Neuronal stem cell (in vitro differentiated cells): ENCODE measurements around the gene ASMTL.
A peak's percentile ranks its signal among the peaks of the same experiment; 100 is the strongest.

Experiments used
- DNase-seq: peaks from one replicate; pipeline ENCODE4 v3.0.0-alpha.2; 2013; ENCODE audit warnings: low spot score
- H2AFZ ChIP-seq: one replicate; pipeline ENCODE4 v1.6.1; 2013; ENCODE audit warnings: mild to moderate bottlenecking, low read length, inconsistent platforms
- H2AK5ac ChIP-seq: 2 replicates; pipeline ENCODE4 v1.6.1; 2013; ENCODE audit warnings: low read depth, mild to moderate bottlenecking, inconsistent platforms, low read length, moderate library complexity, mixed read lengths
- H2BK120ac ChIP-seq: 2 replicates; pipeline ENCODE4 v1.6.1; 2013; ENCODE audit warnings: low read depth, mild to moderate bottlenecking, inconsistent platforms, low read length, moderate library complexity, mixed read lengths
- H2BK12ac ChIP-seq: one replicate; pipeline ENCODE4 v1.6.1; 2013; ENCODE audit warnings: low read length, inconsistent platforms
- H2BK15ac ChIP-seq: 2 replicates; pipeline ENCODE4 v1.6.1; 2013; ENCODE audit warnings: mild to moderate bottlenecking, low read length, inconsistent platforms, mixed read lengths
- H2BK5ac ChIP-seq: one replicate; pipeline ENCODE4 v1.6.1; 2013; ENCODE audit warnings: inconsistent platforms, mild to moderate bottlenecking, low read length, moderate library complexity
- H3K14ac ChIP-seq: one replicate; pipeline ENCODE4 v1.6.1; 2013; ENCODE audit warnings: low read length, inconsistent platforms
- H3K18ac ChIP-seq: 2 replicates; pipeline ENCODE4 v1.6.1; 2013; ENCODE audit warnings: low read length, inconsistent platforms
- H3K23ac ChIP-seq: 2 replicates; pipeline ENCODE4 v1.6.1; 2013; ENCODE audit warnings: low read depth, mild to moderate bottlenecking, mixed read lengths, low read length, inconsistent platforms; ENCODE audit not compliant: poor library complexity
- H3K27ac ChIP-seq: replicated peaks from 3 replicates; pipeline ENCODE4 v1.5.1; 2013; ENCODE audit warnings: low read length, inconsistent platforms
- H3K27me3 ChIP-seq, 3 experiments: 2 replicates each; pipeline ENCODE4 v1.6.1; 2013; ENCODE audit warnings: low read length in 3 of 3, mild to moderate bottlenecking in 2 of 3, inconsistent platforms in 1 of 3, low read depth in 1 of 3, mixed read lengths in 1 of 3, moderate library complexity in 1 of 3; ENCODE audit not compliant: control insufficient read depth in 3 of 3, insufficient read depth in 3 of 3
- H3K36me3 ChIP-seq, 2 donors: replicated peaks in 1 of 2; 2 replicates each; pipeline ENCODE4 v1.6.1; 2013; ENCODE audit warnings: low read length in 2 of 2; ENCODE audit not compliant: control insufficient read depth in 2 of 2, insufficient read depth in 2 of 2
- H3K4ac ChIP-seq: 2 replicates; pipeline ENCODE4 v1.6.1; 2013; ENCODE audit warnings: inconsistent platforms, mild to moderate bottlenecking, low read length, moderate library complexity
- H3K4me1 ChIP-seq, 2 donors: 1 replicate in 1 of 2; 2 replicates in 1 of 2; pipeline ENCODE4 v1.6.1; 2013; ENCODE audit warnings: low read length in 2 of 2, low read depth in 1 of 2; ENCODE audit not compliant: control insufficient read depth in 2 of 2, insufficient read depth in 1 of 2
- H3K4me2 ChIP-seq: one replicate; pipeline ENCODE4 v1.6.1; 2013; ENCODE audit warnings: mild to moderate bottlenecking, low read length, inconsistent platforms; ENCODE audit not compliant: insufficient read depth, poor library complexity, severe bottlenecking
- H3K4me3 ChIP-seq, 2 donors: 2 replicates each; pipeline ENCODE4 v1.5.1; 2013; ENCODE audit warnings: low read length in 2 of 2, mild to moderate bottlenecking in 2 of 2, inconsistent platforms in 1 of 2, moderate library complexity in 1 of 2
- H3K79me1 ChIP-seq: one replicate; pipeline ENCODE4 v1.6.1; 2013; ENCODE audit warnings: low read depth, mild to moderate bottlenecking, inconsistent platforms, low read length, moderate library complexity
- H3K9ac ChIP-seq: one replicate; pipeline ENCODE4 v1.6.1; 2013; ENCODE audit warnings: mild to moderate bottlenecking, low read depth, low read length, inconsistent platforms; ENCODE audit not compliant: poor library complexity
- H3K9me3 ChIP-seq, 2 donors: replicated peaks in 1 of 2; 2 replicates each; pipeline versions ENCODE3 to v1.6.1; 2013; ENCODE audit warnings: low read length in 2 of 2, mild to moderate bottlenecking in 2 of 2, inconsistent platforms in 1 of 2, low read depth in 1 of 2, mixed read lengths in 1 of 2, moderate library complexity in 1 of 2; ENCODE audit not compliant: control insufficient read depth in 2 of 2, insufficient read depth in 1 of 2
- H4K8ac ChIP-seq: one replicate; pipeline ENCODE4 v1.6.1; 2013; ENCODE audit warnings: low read depth, mild to moderate bottlenecking, inconsistent platforms, low read length, moderate library complexity
- H4K91ac ChIP-seq: one replicate; pipeline ENCODE4 v1.6.1; 2013; ENCODE audit warnings: low read length, low read depth, mild to moderate bottlenecking, inconsistent platforms; ENCODE audit not compliant: poor library complexity
- WGBS, 2 donors: extraction: QIAGEN DNeasy Blood & Tissue Kit; methylation state at CpG; one replicate each; pipeline ENCODE4 v1.1.7; 2013; ENCODE audit warnings: missing lambda C conversion rate in 2 of 2, mixed read lengths in 1 of 2; ENCODE audit not compliant: insufficient read length in 2 of 2, insufficient replicate concordance in 1 of 2; ENCODE audit errors: extremely low coverage in 2 of 2; 5-methylcytosine and 5-hydroxymethylcytosine counted together

The ASMTL gene

GRCh38 chrX:1359477-1359873, 93.2 kb downstream of the ASMTL start:
- H4K91ac ChIP-seq = no peak overlapping the region
- H3K4ac ChIP-seq = no peak overlapping the region
- H3K14ac ChIP-seq = no peak overlapping the region
- no peak overlapping the region for H3K4me2 ChIP-seq
- H3K79me1 ChIP-seq = no peaks in the 10 kb centered on the region
- no peak overlapping the region for H2BK12ac ChIP-seq
- no peak overlapping the region for H2BK15ac ChIP-seq
- H3K27ac ChIP-seq = no peak overlapping the region
- H2AFZ ChIP-seq = no peak overlapping the region
- no peak overlapping the region for H2BK5ac ChIP-seq
- no peak overlapping the region for H2AK5ac ChIP-seq
- H3K9me3 ChIP-seq = peaks cover 3% of the 10 kb centered on the region in 2 donors
- WGBS, 2 donors = no CpG with 5 or more reads among the region's 4 CpGs
- H3K36me3 ChIP-seq = peaks cover 6 to 8% of the 10 kb centered on the region in 2 donors
- H3K23ac ChIP-seq = no peak overlapping the region
- no peak overlapping the region for H2BK120ac ChIP-seq
- peaks cover 5 to 7% of the 10 kb centered on the region in 2 donors for H3K4me1 ChIP-seq
- H3K4me3 ChIP-seq = no peak overlapping the region
- H3K9ac ChIP-seq = no peak overlapping the region
- H3K27me3 ChIP-seq = no peaks in the 10 kb centered on the region
- DNase-seq = no peak
- no peak overlapping the region for H4K8ac ChIP-seq
- H3K18ac ChIP-seq = no peak overlapping the region

GRCh38 chrX:1358793-1359476, 93.8 kb downstream of the ASMTL start:
- H3K36me3 ChIP-seq = peaks cover 6 to 8% of the 10 kb centered on the region in 2 donors
- no peak overlapping the region for H2BK15ac ChIP-seq
- peak overlapping the region; percentile 73 for H3K23ac ChIP-seq
- no CpG with 5 or more reads among the region's 6 CpGs for WGBS, 2 donors
- H2AK5ac ChIP-seq = no peak overlapping the region
- peaks cover 3% of the 10 kb centered on the region in 2 donors for H3K9me3 ChIP-seq
- no peak overlapping the region for H2BK12ac ChIP-seq
- no peaks in the 10 kb centered on the region for H3K27me3 ChIP-seq
- H2AFZ ChIP-seq = no peak overlapping the region
- no peak overlapping the region for H3K18ac ChIP-seq
- H3K14ac ChIP-seq = no peak overlapping the region
- no peak overlapping the region for H2BK120ac ChIP-seq
- no peak overlapping the region for H3K4me3 ChIP-seq
- H3K4me2 ChIP-seq = no peak overlapping the region
- no peak overlapping the region for H3K27ac ChIP-seq
- no peaks in the 10 kb centered on the region for H3K79me1 ChIP-seq
- DNase-seq = no peak
- no peak overlapping the region for H3K4ac ChIP-seq
- no peak overlapping the region for H3K9ac ChIP-seq
- no peak overlapping the region for H2BK5ac ChIP-seq
- peaks cover 5 to 7% of the 10 kb centered on the region in 2 donors for H3K4me1 ChIP-seq
- no peak overlapping the region for H4K8ac ChIP-seq
- H4K91ac ChIP-seq = no peak overlapping the region

GRCh38 chrX:1357993-1358392, 94.7 kb downstream of the ASMTL start:
- H3K9ac ChIP-seq = no peak overlapping the region
- H2BK120ac ChIP-seq = no peak overlapping the region
- H3K4ac ChIP-seq = no peak overlapping the region
- H3K36me3 ChIP-seq = peaks cover 6 to 8% of the 10 kb centered on the region in 2 donors
- H3K79me1 ChIP-seq = no peaks in the 10 kb centered on the region
- H3K14ac ChIP-seq = no peak overlapping the region
- H2BK5ac ChIP-seq = no peak overlapping the region
- H3K27ac ChIP-seq = no peak overlapping the region
- WGBS, 2 donors = no CpG with 5 or more reads among the region's 10 CpGs
- H2AFZ ChIP-seq = no peak overlapping the region
- no peak overlapping the region for H2AK5ac ChIP-seq
- peaks cover 5 to 7% of the 10 kb centered on the region in 2 donors for H3K4me1 ChIP-seq
- H2BK12ac ChIP-seq = no peak overlapping the region
- DNase-seq = no peak
- H3K18ac ChIP-seq = no peak overlapping the region
- no peak overlapping the region for H3K4me2 ChIP-seq
- H2BK15ac ChIP-seq = no peak overlapping the region
- H3K27me3 ChIP-seq = no peaks in the 10 kb centered on the region
- peak overlapping the region; percentile 43 for H4K8ac ChIP-seq
- H4K91ac ChIP-seq = no peak overlapping the region
- no peak overlapping the region for H3K4me3 ChIP-seq
- peaks cover 3% of the 10 kb centered on the region in 2 donors for H3K9me3 ChIP-seq
- H3K23ac ChIP-seq = no peak overlapping the region

GRCh38 chrX:1355131-1356046, 97.3 kb downstream of the ASMTL start:
- WGBS, 2 donors = no CpG with 5 or more reads among the region's 11 CpGs
- peak overlapping the region; percentile 75 for H2AFZ ChIP-seq
- no peak overlapping the region for H2BK15ac ChIP-seq
- peak; percentile 20 for DNase-seq
- H3K4me2 ChIP-seq = no peak overlapping the region
- peak overlapping the region; percentile 24 for H3K9ac ChIP-seq
- no peak overlapping the region for H4K91ac ChIP-seq
- H3K18ac ChIP-seq = peak overlapping the region; percentile 53
- no peak overlapping the region for H2BK12ac ChIP-seq
- no peak overlapping the region for H3K4me3 ChIP-seq
- H3K23ac ChIP-seq = no peak overlapping the region
- no peak overlapping the region for H2BK5ac ChIP-seq
- H2AK5ac ChIP-seq = peak overlapping the region; percentile 63
- peak overlapping the region; percentile 80 for H3K27ac ChIP-seq
- no peak overlapping the region for H2BK120ac ChIP-seq
- H4K8ac ChIP-seq = peak overlapping the region; percentile 65
- H3K9me3 ChIP-seq = peaks cover 3 to 7% of the 10 kb centered on the region in 2 donors
- H3K27me3 ChIP-seq = no peaks in the 10 kb centered on the region
- no peak overlapping the region for H3K14ac ChIP-seq
- H3K36me3 ChIP-seq = peaks cover 6 to 8% of the 10 kb centered on the region in 2 donors
- peaks cover 2% of the 10 kb centered on the region for H3K79me1 ChIP-seq
- peaks cover 5 to 7% of the 10 kb centered on the region in 2 donors for H3K4me1 ChIP-seq
- no peak overlapping the region for H3K4ac ChIP-seq
